Neural progenitor cell (in vitro differentiated cells): ENCODE results near the gene ZNF619.

Experiments
- EZH2 ChIP-seq: fragments of 200-600 bp; sonication (generic); IDR thresholded peaks from 2 replicates; pipeline ENCODE4 v1.6.1; 2017; ENCODE audit warnings: antibody characterized with exemption, mild to moderate bottlenecking, moderate library complexity
- EZH2phosphoT487 ChIP-seq: fragments of 200-600 bp; sonication (generic); IDR thresholded peaks from 2 replicates; pipeline ENCODE4 v1.6.1; 2017; ENCODE audit warnings: antibody characterized with exemption
- TF ChIP-seq, protein P1 (sequence below): fragments of 200-600 bp; sonication (generic); IDR thresholded peaks from 2 replicates; pipeline ENCODE4 v1.5.1; 2017; ENCODE audit warnings: antibody characterized with exemption, mild to moderate bottlenecking

GRCh38 chr3:40437889-40438288 lies 39.0 kb upstream of the ZNF619 start:
- TF ChIP-seq, protein P1, sequence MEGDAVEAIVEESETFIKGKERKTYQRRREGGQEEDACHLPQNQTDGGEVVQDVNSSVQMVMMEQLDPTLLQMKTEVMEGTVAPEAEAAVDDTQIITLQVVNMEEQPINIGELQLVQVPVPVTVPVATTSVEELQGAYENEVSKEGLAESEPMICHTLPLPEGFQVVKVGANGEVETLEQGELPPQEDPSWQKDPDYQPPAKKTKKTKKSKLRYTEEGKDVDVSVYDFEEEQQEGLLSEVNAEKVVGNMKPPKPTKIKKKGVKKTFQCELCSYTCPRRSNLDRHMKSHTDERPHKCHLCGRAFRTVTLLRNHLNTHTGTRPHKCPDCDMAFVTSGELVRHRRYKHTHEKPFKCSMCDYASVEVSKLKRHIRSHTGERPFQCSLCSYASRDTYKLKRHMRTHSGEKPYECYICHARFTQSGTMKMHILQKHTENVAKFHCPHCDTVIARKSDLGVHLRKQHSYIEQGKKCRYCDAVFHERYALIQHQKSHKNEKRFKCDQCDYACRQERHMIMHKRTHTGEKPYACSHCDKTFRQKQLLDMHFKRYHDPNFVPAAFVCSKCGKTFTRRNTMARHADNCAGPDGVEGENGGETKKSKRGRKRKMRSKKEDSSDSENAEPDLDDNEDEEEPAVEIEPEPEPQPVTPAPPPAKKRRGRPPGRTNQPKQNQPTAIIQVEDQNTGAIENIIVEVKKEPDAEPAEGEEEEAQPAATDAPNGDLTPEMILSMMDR, result no peak
- TF ChIP-seq EZH2 (no peak), EZH2phosphoT487 (no peak)
